Measurements from ENCODE around the gene GPC2.
"Not testable (repeated sequence)": the region's sequence is repeated elsewhere in the genome, so short reads cannot be mapped to it uniquely, and the experiment has no call there.

The GPC2 gene

DNA sequence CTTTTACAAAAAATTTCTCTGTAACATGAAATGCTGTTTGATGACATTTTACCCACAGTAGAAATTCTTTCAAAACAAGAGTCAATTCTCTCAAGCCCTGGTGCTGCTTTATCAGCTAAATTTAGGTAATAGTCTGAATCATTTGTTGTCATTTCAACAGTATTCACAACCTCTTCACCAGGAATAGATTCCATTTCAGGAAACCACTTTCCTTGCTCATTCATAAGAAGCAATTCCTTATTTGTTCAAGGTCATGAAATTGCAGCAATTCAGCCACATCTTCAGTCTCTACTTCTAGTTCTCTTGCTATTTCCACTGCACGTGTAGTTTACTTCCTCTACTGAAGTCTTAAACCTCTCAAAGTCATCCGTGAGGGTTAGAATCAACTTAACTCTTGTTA, 14.6 kb upstream of the GPC2 start:
- DNase-seq (ENCODE audit: low spot score) = no peak
- TF ChIP-seq, protein P1, sequence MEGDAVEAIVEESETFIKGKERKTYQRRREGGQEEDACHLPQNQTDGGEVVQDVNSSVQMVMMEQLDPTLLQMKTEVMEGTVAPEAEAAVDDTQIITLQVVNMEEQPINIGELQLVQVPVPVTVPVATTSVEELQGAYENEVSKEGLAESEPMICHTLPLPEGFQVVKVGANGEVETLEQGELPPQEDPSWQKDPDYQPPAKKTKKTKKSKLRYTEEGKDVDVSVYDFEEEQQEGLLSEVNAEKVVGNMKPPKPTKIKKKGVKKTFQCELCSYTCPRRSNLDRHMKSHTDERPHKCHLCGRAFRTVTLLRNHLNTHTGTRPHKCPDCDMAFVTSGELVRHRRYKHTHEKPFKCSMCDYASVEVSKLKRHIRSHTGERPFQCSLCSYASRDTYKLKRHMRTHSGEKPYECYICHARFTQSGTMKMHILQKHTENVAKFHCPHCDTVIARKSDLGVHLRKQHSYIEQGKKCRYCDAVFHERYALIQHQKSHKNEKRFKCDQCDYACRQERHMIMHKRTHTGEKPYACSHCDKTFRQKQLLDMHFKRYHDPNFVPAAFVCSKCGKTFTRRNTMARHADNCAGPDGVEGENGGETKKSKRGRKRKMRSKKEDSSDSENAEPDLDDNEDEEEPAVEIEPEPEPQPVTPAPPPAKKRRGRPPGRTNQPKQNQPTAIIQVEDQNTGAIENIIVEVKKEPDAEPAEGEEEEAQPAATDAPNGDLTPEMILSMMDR (IDR thresholded peaks at IDR 0.05; ENCODE audit: extremely low read depth, missing control alignments) = no peak

DNA sequence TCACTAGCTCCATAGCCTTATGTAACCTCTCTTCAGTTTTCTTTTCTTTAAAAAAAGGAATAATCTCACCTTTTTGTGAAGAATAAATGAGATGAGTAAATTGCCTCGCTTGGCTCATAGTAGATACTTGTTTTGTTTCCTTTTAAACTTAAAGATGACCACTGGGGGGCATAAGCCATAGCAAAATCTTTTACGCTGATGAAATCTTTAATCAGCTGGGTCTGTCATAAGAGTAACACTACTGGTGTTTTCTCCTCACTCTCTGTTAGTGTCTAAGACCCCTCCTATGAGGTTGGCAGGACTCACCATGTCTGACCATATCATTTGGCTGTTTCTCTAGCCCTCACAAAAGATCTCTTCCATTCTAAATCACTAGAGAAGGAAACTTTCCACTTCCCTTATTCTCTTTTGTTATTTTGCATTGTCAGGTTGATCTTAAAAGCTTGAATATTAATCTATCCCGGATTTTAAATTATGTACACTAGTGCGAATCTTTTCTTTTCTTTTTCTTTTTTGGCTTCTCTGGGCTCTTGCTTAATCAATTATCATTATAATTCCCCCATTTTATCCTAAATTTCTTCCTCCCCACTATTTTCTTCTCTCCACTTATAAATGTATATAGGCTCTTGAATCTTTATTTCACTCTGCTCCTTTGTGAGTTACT, 13.0 kb upstream of the GPC2 start:
- TF ChIP-seq, protein P1 (IDR thresholded peaks at IDR 0.05; ENCODE audit: extremely low read depth, missing control alignments) = no peak
- DNase-seq (ENCODE audit: low spot score) = peak; percentile 30

DNA sequence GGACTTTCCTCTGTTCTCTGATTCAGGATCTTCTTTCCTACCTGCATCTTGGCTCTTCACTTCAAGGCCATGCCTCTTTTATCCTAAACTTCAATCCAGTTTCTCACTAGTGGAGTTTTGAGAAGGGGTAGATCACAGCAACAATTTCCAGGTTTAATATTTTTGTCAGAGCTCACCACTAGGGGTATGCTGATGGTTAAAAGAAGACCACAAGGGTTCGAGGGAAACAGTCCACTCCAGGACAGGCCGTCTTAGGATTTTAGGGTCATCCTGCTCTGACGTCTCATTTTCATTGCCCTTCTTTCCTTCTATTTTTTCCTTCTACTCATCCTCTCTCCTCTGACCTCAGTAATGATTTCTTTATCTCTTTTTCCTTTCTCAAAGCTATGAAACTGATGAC, 11.9 kb upstream of the GPC2 start:
- TF ChIP-seq, protein P1 (IDR thresholded peaks at IDR 0.05; ENCODE audit: extremely low read depth, missing control alignments) = no peak
- DNase-seq (ENCODE audit: low spot score) = no peak

DNA sequence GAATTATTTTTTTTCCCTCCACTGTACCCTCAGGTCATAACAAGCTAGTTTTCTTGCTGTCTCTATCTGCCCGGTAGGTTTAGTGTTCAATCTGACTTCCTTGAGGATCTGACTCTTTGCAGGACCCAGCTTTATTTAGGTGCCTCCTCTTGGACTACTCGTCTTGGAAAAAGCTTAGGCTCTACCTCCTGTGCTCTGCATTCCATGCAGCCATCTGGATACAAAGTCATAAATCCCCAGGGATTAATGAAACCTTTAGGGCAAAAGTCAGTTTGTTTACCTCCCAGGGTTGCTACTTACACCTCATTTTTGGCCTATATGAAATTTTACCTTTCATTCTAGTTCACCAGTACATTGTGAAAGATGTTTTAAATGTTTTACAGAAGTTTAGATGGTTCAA, 8.5 kb upstream of the GPC2 start:
- TF ChIP-seq, protein P1 (IDR thresholded peaks at IDR 0.05; ENCODE audit: extremely low read depth, missing control alignments) = no peak
- DNase-seq (ENCODE audit: low spot score) = no peak

DNA sequence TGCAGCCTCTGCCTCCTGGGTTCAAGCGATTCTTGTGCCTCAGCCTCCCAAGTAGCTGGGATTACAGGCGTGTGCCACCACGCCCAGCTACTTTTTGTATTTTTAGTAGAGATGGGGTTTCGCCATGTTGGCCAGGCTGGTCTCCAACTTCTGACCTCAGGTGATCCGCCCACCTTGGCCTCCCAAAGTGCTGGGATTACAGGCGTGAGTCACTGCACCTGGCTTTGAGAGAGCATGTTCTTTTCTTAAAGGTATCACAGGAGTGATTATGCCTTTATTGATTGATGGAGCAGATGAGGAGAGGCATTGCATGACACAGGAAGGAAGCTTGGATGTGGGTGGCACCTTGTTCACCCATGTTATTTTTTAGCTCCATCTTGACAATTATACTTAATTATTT, 5.9 kb upstream of the GPC2 start:
- not testable (repeated sequence) for DNase-seq (ENCODE audit: low spot score)

DNA sequence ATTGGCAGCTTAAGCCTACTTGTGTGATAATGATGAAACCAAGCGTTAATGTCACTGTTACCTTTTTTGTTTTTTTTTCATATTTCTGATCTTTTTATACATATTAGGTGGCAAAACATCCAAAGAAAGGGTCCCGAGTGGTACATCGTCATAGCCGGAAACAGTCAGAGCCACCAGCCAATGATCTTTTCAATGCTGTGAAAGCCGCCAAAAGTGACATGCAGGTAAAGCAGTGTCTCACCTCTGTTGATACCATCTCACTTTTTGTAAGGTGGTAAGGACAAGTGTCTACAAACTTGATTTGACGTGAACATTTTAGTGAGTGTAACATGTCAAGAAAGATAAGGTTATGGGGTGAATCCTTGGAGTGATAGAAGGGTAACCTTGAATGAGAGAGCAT, 5.4 kb upstream of the GPC2 start:
- not testable (repeated sequence) for DNase-seq (ENCODE audit: low spot score)

DNA sequence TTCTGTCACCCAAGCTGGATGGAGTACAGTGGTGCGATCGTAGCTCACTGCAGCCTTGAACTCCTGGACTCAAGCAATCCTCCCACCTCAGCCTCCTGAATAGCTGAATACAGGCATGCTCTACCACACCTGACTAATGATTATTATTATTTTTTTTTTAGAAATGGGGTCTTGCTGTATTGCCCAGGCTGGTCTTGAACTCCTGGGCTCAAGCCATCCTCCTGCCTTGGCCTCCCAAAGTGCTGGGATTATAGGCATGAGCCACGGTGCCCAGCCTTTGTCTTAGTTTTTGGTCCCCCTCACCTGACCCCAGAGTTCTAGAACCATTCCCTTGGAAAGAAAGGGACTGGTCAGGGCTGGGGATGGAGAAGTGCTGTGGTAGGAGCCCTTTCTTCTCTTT, 2.9 kb upstream of the GPC2 start:
- DNase-seq (ENCODE audit: low spot score) = not testable (repeated sequence)

DNA sequence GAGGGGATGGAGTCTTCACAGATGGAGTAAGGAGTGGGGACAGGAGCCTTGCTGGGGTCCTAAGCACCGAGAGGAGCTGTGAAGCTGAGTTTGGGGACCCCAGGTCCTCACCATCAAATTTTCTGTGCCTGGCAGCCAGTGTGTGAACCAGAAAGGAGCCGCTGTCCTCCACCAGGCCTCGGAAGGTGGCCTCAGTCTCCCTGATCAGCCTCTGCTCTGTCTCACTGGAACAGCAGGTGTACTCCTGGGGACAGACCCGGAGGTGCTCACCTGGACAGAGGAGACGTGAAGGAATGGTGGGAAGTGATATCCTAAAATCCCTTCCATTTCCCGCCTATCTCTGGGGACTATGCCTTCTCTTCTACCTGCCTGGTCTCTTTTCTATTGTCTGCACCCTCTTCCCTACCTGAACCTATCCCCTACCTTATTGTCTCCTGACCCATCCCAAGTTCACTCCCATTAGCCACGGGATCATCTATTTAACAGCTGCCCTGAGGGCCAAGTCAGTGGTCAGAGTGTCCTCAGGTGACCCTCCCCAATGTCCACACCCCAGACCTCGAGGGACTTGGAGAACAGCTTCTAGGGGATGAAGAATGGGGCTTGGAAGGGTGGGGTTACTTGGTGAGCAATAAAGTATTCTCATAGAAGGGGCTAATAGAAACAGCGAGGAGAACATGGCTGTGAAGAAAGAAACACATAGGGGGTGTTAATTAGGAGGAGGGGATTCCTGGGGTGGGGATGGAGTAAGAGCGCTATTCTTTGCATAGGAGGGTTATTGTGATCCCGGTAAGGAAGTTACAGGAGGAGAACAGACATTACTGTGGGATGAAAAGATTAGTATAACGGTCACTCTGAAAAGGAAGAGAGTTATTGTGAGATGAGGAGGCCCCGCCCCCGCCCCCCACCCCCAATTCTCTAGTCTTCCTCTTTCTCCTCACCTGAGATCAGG, 811 bp downstream of the GPC2 start:
- no peak for DNase-seq (ENCODE audit: low spot score)
- TF ChIP-seq, protein P1 (IDR thresholded peaks at IDR 0.05; ENCODE audit: extremely low read depth, missing control alignments) = no peak
